NOMO-1 treated with DMSO at 0.1 percent for 48 hours (cell line): ENCODE data around the gene CHID1.
A peak's percentile ranks its signal among the peaks of the same experiment; 100 is the strongest.

Source experiments
- DNase-seq: peaks from one replicate; lab custom pipeline; 2025; ENCODE audit not compliant: unreplicated experiment; lab: John Stamatoyannopoulos, UW

CHID1 gene

DNA sequence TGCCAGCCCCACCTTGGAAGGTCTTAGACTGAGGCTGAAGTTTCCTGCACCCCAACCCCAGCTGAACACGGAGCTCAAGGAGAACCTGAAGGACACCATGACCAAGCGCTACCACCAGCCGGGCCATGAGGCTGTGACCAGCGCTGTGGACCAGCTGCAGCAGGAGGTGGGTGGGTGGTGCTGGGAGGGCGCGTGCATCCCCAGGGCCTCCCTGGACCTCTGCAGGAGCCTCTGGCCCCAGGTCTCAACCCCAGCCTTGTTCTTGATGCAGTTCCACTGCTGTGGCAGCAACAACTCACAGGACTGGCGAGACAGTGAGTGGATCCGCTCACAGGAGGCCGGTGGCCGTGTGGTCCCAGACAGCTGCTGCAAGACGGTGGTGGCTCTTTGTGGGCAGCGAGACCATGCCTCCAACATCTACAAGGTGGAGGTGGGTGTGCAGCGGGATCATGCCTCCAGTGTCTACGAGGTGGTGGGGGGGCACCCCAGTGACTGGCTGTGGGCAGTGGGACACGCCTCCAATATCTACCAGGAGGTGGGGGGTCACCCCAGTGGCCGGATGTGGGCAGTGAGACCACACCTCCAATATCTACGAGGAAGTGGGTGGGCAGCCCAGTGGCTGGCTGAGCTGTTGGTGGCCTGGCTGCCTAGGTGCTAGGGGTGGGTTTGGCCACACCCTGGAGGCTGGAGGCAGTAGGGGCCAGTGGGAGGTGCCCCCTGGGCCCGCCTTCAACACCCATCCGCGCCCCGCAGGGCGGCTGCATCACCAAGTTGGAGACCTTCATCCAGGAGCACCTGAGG, 73.2 kb downstream of the CHID1 start:
- no peak for DNase-seq

DNA sequence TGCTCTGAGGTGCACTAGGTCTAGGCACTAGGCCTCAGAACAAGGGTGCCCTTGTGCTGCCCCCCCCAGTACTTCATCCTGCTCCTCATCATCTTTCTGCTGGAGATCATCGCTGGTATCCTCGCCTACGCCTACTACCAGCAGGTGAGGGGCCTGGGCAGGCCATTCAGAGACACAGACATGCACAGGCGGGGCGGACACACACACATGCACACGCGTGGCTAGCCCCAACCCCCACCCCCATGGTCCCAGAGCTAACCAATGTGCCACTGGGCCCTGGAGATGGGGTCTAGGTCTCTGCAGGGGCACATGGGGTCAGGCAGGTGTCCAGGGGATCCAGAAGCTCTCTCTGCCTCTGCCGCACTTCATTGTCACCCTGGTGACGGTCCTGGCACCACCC, 73.9 kb downstream of the CHID1 start:
- no peak for DNase-seq

DNA sequence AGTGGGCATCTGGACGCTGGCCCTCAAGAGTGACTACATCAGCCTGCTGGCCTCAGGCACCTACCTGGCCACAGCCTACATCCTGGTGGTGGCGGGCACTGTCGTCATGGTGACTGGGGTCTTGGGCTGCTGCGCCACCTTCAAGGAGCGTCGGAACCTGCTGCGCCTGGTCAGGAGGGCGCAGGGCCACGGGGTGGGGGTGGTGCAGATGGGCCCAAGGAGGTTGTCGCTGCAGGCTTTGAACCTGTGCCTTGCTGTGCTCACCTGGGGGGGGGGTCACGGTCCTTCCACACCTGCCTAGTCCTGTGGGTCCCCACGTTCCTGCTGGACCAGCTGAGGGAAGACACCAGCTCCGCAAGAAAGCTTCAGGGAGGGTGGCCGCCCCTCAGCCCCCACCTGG, 74.3 kb downstream of the CHID1 start:
- DNase-seq = no peak

DNA sequence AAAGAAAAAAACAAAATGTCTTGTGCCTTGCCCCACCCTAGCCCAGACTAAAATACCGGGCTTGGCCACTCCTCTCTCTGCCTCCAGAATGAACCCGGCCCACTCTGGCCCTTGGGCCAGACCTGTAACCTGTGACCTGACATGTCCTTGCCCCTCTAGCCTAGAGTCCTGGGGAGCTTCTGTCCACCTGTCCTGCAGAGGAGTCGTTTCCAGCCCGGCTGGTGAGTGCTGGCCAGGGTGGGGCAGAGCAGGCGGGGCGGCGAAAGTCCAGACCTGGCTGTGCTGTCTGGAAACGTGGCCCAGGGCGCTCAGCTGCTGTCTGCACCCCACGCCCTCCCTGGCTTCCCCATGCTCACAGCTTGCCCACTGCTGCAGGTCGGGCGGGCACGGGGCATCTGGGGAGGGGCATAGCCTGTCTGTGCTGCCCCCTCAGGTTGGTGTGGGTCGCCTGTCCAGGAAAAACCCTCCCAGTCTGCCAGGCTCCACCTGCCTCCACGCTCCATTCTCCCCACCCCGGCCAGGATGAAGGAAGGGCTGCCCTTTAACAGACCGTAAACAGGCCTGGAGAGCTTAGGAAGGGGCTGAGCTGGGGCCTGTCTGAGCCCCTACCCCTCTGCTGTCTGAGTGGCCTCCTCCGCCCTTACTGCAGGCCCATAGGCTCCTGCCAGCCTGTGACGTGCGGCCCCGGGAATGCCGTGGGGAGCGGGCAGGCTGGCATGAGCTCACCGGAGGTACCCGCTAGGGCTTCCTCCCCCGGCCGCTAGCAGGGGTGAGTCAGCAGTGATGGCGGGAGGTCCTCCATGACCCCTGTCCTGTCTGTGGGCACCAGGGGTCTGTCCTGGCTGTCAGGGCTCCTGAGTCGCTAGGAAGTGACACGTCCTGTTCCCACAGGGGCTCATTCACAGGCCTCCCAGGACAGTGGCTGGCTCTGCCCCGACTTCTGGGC, 76.0 kb downstream of the CHID1 start:
- DNase-seq = no peak

DNA sequence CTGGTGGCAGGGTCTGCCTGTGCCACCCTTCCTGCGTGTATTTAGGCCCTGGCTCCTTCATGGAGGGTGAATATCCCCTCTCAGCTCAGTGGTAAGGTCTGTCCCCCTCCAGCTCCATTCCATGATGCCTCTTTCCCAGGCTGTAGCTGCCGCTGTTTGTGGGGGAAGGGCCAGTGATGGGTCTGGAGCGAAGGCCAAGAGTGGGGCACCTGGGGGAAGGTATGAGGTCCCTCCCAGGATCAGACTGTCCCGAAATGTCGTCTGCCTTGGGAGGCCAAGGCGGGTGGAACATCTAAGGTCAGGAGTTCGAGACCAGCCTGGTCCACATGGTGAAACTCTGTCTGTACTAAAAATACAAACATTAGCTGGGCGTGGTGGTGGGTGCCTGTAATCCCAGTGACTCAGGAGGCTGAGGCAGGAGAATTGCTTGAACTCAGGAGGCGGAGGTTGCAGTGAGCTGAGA, 76.7 kb downstream of the CHID1 start:
- no peak for DNase-seq

DNA sequence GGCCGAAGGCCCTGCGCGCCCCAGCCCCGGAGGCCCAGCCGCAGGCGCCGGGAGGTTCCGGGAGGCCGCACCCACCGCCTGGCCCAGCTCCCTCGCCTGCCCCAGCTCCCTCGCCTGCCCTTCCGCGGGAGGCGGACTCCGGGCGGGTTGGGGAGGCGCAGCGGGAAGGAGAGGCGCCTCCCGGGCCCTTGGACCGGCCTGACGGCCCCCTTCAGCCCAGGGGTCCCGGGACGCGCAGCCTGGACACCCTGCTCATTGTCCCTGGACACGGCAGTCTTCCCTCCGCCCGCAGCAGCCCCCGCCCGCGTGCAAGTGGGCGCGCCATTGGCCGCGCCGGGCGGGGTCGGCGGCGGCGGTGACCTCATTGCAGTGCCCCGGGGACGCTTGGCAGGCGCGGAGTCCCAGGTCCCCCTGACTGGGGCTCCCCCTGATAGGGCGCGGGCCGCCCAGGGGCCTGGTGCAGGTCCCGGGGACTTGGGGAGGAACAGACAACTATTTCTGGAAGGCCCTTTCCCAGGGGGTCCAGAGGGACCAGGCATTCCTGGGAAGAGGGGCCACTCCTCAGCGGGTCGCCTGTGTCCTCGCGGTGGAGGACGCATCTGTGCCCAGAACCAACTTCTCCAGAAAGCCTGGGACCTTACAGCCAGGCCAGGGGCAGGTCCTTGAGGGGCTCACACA, 77.4 kb downstream of the CHID1 start:
- no peak for DNase-seq

DNA sequence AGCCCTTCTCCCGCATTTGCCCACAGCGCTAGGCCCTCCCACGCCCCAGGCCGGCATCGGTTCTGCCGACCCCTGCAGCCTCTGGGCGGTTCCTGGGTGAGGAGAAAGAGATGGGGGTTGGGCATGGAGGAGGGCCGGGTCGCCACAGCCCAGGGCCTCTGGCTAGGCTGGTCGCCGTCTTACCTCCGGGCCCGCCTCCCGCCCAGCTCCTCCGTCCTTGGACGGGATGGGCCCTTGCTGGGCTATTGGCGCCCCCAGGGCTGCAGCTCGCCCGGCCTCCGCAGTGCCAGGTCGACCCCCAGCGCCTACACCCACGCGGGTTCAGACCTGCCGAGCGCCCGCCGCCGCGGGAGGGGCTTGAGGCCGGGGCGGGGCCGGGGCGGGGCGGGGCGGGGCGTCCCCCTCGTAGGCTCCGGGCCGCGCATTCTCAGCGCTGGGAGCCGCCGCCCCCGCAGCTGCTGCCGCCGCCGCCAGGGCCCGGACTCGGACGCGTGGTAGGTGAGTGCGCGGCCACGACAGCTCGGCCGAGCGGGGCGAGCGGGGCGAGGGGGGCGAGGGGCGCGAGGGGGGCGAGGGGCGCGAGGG, 78.0 kb downstream of the CHID1 start, which contains the start of gene CD151:
Gene CD151 (plus strand): TSS at position 424 of the 585 bp plus-strand sequence. CDS start 3,118 bp downstream, outside the sequence.
- no peak for DNase-seq

DNA sequence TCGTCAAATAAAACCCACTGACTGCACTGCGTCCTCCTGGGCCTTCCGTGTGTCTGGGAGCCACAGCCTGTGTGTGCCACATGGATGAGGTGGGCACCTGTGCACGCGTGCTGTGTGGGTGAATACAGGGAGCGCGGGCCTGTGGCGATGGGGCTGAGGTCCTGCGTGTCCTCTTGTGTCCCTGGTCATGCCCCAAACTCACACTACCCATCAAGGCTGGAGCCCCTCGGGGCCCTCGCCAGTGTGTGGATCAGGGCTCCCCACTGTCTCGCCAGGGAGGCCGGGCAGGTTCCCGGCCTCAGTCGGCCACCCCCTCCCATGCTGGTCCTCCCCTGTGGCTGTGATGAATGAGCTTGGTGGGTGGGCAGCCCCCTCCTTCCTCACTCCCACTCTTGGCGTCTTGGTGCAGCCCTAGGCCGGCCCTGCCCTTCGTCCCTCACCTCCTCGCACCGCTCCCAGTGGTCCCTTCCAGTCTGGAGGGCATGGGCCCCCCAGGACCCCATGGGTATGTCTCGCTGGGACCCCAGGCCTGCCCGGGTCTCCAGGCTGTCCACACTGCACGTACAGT, 78.6 kb downstream of the CHID1 start:
- DNase-seq = no peak

DNA sequence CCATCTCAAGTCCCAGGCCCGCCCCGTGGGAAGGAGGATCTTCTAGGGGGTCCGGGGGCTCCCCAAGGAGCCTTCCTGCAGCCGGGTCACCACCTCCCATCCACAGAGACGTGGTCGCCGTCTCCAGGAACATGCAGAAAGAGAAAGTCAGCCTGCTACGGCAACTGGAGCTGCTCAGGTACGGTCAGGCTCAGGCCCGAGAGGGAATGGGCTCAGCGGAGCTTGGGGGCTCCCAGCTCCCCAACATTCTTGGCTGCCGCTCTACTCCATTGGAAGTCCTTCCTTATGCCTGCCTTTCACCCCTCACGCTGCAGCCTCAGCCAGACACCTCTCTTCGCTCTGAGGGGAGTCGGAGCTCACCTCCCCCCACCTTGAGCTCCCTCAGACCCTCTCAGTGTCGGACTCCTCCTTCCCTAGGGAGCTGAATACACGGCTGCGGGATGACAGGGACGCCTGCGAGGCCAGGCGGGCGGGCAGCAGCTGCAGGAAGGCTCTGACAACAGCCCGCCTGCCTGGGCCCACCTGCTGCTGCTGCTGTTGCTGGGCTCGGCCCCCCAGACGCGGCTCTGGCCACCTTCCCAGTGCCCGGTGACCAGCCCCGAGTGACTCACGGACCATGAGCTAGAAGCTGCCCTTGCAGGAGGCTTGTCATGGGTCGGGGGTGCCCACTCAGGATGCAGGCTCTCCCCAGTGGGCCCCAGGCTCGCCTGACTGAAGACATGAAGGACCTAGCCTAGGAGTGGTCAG, 79.3 kb downstream of the CHID1 start:
- no peak for DNase-seq

DNA sequence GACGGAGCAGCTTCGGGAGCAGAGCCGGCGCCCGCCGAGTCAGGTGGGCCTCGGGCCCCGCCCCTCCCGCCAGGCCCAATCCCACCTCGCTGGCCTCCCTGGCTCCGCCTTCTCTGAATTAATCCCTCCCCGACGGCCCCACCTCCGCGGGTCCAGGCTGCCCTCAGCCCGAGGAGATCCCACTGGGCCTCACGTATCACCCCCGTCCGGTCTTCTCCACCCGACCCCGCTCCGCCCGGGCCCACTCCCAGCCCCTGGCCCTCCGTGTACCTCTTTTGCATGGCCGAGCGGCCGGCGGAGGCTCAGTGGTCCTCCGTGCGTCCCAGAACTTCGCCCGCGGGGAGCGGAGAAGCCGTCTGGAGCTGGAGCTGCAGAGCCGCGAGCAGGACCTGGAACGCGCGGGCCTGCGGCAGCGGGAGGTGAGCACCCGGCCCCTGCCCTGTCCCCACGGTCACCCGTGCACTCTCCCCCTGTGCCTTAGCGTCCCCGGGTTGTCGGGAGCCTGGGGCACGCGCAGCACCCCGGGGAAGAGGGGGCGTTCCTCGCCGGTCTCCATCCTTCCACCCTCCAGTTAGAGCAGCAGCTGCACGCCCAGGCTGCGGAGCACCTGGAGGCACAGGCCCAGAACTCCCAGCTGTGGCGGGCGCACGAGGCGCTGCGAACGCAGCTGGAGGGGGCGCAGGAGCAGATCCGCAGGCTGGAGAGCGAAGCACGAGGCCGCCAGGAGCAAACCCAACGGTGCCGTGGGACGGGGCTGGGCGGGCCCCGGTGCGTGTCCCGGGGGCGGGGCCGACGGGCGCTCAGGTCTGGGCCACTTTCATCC, 80.1 kb downstream of the CHID1 start:
- DNase-seq = peak; percentile 63

DNA sequence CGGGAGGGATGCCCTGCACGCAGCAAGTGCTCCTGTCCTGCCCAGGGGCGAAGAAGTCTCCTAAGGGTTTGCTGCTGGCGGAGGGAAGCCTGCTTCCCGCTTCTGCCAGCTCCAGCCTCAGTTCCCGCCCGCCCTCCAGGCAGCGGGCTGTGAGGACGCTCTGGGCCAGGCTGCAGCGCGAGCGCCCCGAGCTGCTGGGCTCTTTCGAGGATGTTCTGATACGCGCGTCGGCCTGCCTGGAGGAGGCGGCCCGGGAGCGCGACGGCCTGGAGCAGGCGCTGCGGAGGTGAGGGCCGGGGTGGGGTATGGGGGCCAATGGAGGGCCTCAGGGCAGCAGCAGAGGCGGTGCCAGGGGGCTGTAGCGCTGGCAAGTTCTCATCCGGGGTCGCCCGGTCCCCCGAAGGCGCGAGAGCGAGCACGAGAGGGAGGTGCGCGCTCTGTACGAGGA, 80.7 kb downstream of the CHID1 start:
- no peak for DNase-seq

DNA sequence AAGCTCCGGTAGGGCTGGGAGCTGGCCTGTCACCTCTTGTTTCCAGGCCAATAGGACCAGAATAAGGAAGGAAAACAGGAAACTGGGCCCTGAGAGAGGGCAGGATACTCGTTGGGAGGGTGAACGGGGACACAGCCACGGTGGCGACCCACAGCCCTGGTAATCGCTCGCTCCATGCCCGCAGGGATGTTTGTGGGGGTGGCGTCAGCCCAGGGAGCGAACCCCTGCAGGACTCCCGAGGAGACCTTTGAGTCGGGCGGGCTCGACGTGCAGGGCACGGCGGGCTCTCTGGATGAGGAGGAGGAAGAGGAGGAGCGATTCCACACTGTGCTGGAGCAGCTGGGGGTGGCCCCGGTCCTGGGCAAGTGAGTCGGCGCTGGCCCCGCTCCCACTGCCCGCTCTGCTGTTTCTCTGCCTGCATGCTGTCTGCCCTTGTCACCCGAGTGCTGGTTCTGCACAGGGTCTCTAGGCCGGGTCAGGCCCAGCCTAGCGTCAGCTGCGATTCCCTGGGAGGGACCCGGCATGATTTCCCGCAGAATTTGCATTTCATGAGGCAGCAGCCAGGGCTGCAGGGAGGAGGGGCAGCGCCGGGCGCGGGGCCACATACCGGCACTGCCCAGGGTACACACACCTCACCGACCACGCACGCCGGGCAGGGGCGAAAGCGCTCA, 81.3 kb downstream of the CHID1 start:
- DNase-seq = no peak

DNA sequence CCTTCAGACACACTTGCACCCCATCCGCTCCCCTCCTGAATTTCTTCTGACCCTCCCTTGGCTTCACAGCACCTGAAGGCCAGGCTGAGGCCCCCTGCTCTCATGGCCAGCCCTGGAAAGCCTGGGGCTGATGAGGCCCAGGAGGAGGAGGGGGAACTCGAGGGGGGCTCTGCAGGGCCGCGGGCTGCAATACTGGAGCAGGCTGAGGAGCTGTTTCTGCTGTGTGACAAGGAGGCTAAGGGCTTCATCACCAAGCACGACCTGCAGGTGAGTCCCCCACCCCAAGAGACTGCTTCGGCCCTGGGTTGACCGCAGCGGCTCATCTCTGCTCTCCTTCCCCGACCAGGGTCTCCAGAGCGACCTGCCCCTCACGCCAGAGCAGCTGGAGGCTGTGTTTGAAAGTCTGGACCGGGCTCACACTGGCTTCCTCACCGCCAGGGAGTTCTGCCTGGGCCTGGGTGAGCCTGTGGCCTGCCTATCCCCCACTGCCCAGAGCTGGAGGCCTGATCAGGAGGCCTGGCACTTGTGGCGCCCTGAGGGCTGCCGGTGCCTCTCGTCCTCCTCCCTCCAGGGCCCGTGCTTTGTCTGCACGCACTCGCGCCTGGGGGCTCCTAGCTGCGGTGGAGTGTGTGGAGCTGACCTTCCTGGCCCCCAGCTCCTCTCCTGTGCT, 82.0 kb downstream of the CHID1 start:
- no peak for DNase-seq

DNA sequence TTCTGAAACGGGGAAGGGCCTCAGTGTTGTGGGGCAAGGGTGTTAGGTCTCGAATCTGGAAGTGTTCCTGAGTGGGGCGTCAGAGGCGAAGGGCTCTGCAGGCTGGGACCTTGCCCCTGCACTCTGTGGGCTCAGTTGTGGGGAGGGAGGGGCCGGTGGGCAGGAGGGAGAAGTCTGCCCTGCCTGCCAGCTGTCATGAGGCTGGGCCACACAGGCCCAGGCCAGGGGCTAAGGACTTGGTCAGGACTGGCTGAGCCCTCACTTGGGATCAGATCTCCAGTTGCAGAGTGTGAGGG, 82.8 kb downstream of the CHID1 start, which contains the start of gene CRACR2B:
Gene CRACR2B (plus strand): TSS at position 23 of the 296 bp plus-strand sequence. CDS start 689 bp downstream, outside the sequence.
- no peak for DNase-seq

DNA sequence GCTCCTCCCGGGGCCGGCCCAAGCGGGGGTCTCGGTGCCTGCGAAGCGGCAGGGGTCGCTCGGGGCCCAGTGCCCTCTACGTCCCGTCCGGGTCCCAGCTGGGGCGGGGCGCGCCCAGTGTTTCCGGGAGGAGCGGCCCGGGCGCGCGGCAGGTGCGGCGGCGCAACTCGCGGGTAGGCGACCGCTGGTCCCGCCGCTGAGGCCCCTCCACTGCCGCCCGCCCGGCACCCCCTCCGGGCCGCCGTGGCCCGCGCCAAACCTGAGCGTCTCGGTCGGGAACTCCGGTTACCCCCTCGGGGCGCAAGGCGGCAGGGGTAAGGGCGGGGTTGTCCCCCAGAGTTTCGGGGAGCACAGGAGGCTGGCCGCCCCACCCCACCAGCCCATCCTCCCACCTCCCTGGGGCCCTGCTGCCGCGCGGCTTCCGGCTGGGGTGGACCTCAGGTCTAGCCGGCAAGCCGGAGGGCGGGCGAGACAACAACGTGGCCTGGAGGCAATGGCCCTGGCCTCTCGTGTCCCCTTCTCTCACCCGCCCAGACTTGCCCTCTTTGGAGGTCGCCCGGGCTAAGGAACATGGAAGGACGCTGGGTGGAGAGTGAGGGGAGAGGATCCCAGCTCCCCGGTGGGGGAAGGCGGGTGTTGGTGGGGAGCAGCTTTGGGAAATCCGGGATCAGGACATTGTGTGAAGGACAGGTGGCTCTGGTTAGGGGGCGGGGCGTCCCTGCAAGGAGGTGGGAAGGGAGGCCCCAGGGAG, 83.3 kb downstream of the CHID1 start:
- DNase-seq = no peak

DNA sequence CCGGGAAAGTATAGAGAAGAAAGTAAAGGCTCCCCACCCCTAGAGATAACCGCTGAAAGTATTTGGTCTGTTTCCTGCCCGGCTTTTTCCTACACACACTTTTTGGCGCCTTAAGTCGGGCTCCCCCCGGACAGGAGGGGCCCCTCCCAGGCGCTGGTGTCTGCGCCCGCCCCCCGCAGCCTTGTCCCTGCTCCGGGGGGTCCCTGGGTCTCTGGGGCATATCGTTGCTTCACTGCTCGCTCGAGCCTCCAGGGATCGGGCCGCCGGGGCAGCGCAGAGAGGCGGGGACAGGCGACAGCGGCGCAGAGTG, 83.8 kb downstream of the CHID1 start:
- no peak for DNase-seq

DNA sequence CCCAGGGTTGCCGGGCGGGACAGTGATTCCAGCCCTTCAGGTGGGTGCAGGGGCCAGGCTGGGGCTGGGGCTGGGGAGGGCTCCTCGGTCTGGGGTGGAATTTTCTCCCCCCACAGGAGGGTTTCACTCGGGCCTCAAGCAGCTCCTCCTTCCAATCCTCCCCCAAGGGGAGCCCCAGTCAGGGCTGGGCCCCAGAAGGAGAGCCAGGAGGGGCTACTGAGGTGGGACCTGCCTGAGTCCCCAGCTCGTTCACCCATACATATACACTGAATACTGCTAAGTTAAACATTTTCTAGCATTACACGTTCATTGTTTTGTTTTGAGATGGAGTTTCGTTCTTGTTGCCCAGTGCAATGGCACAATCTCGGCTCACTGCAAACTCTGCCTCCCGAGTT, 84.4 kb downstream of the CHID1 start:
- no peak for DNase-seq
